Panc1 (cell line): ENCODE data around the gene MEP1A.

ENCODE experiments used
- CTCF ChIP-seq: fragments of 450-650 bp; IDR thresholded peaks from 2 replicates; pipeline ENCODE4 v1.5.1; 2017; ENCODE audit warnings: mild to moderate bottlenecking
- POLR2AphosphoS5 ChIP-seq: IDR thresholded peaks from 2 replicates; pipeline ENCODE4 v1.6.1; 2012; ENCODE audit warnings: mild to moderate bottlenecking, low read depth, low read length, moderate library complexity
- REST ChIP-seq, 2 experiments: IDR thresholded peaks; 2 replicates each; pipeline ENCODE4 v1.6.1; 2011 to 2012; ENCODE audit warnings: low read depth in 2 of 2, control low read depth in 1 of 2, low read length in 1 of 2, mild to moderate bottlenecking in 1 of 2, moderate library complexity in 1 of 2; ENCODE audit not compliant: insufficient read depth in 1 of 2
- SIN3A ChIP-seq: IDR thresholded peaks from 2 replicates; pipeline ENCODE4 v1.6.1; 2012; ENCODE audit warnings: low read depth, mild to moderate bottlenecking, low read length, moderate library complexity, borderline replicate concordance; ENCODE audit not compliant: insufficient read depth

- TF ChIP-seq CTCF (no peak), REST (IDR thresholded peaks at IDR 0.05; ENCODE audit: insufficient read depth in 1 of 2, low read depth in 2 of 2, low read length in 1 of 2) (no peak), SIN3A (no peak), POLR2AphosphoS5 (no peak)
These were observed 28.3 kb downstream of the MEP1A start for GRCh38 chr6:46821458-46821881.
